Type B pancreatic cell (in vitro differentiated cells): Measurements from ENCODE around the gene DYNLL1. TPM values are rescaled to one million over a fixed set of nuclear protein-coding genes. Genes with fewer than 3 reads are reported as not detected.
"Not testable (repeated sequence)": the region's sequence is repeated elsewhere in the genome, so short reads cannot be mapped to it uniquely, and the experiment has no call there.

Experiments
- DNase-seq: peaks from one replicate; pipeline ENCODE4 v3.0.0; 2021; ENCODE audit warnings: mixed read lengths; ENCODE audit not compliant: unreplicated experiment; ENCODE audit errors: extremely low spot score
- H3K27ac Mint-ChIP-seq: 2 replicates; pipeline ENCODE4 v1.8.0; 2021; ENCODE audit warnings: mild to moderate bottlenecking, mixed read lengths
- H3K27me3 Mint-ChIP-seq: 2 replicates; pipeline ENCODE4 v1.8.0; 2021; ENCODE audit warnings: mixed read lengths
- H3K36me3 Mint-ChIP-seq: 2 replicates; pipeline ENCODE4 v1.8.0; 2021; ENCODE audit warnings: mixed read lengths
- H3K4me1 Mint-ChIP-seq: one replicate; pipeline ENCODE4 v1.8.0; 2021; ENCODE audit warnings: mixed read lengths; ENCODE audit not compliant: unreplicated experiment
- H3K4me3 Mint-ChIP-seq: 2 replicates; pipeline ENCODE4 v1.8.0; 2021; ENCODE audit warnings: mild to moderate bottlenecking, mixed read lengths
- H3K9me3 Mint-ChIP-seq: 2 replicates; pipeline ENCODE4 v1.8.0; 2021; ENCODE audit warnings: mixed read lengths
- CTCF ChIP-seq: fragments of 200-600 bp; sonication (generic); conservative IDR thresholded peaks from 2 replicates; pipeline ENCODE4 v1.5.0; 2021; ENCODE audit warnings: antibody characterized with exemption, mild to moderate bottlenecking
- long read RNA-seq: library from polyadenylated mRNA; unstranded; transcript quantifications from one replicate; pipeline ENCODE4 v2.0.0, GENCODE V29; 2020
- total RNA-seq: library from RNA; stranded (reverse); gene quantifications from 2 replicates; pipeline ENCODE4 v1.2.1, GENCODE V29; 2021; ENCODE audit warnings: low replicate concordance

DYNLL1 gene
- 403 and 451 TPM in 2 replicates for total RNA-seq
- long read RNA-seq, transcript DYNLL1-202 (3 exons, 697 nt), result minor isoform, 6 of 111 reads
- long read RNA-seq, transcript DYNLL1-201 (3 exons, 720 nt), result major isoform, 99 of 111 reads
- long read RNA-seq, partial matches to known transcripts, result 0 of 111 reads
- long read RNA-seq, other reads (novel, unspliced or antisense), result 1 of 111 reads

- Mint-ChIP-seq H3K9me3 (no peaks in the 10 kb centered on the region), H3K4me1 (peaks cover 26% of the 10 kb centered on the region), H3K4me3 (peak within 1 kb of the TSS; percentile 99), H3K36me3 (peaks cover 21% of the 10 kb centered on the region), H3K27me3 (no peaks in the 10 kb centered on the region), H3K27ac (peak within 1 kb of the TSS; percentile 83)
- peak; percentile 98 for DNase-seq
- no peak for TF ChIP-seq CTCF
These were observed at the start of gene DYNLL1 for GRCh38 chr12:120495731-120496412. Gene DYNLL1 (plus strand): TSS chr12:120496113. CDS start chr12:120496422, 309 bp downstream.

- not testable (repeated sequence) for H3K4me1 Mint-ChIP-seq, H3K9me3 Mint-ChIP-seq, DNase-seq, H3K27me3 Mint-ChIP-seq
- Mint-ChIP-seq H3K27ac (peak overlapping the region; percentile 98), H3K4me3 (peak overlapping the region; percentile 99), H3K36me3 (peaks cover 12% of the 10 kb centered on the region)
These were observed 49.1 kb upstream of the DYNLL1 start for GRCh38 chr12:120446844-120447178.

- peaks cover 12% of the 10 kb centered on the region for H3K36me3 Mint-ChIP-seq
- H3K4me1 Mint-ChIP-seq, result peaks cover 7% of the 10 kb centered on the region
- H3K4me3 Mint-ChIP-seq, result peak overlapping the region; percentile 99
- no peak for DNase-seq
- H3K9me3 Mint-ChIP-seq, result no peaks in the 10 kb centered on the region
- TF ChIP-seq CTCF, result no peak
- H3K27ac Mint-ChIP-seq, result no peak overlapping the region
- H3K27me3 Mint-ChIP-seq, result no peaks in the 10 kb centered on the region
These were observed 47.9 kb upstream of the DYNLL1 start for GRCh38 chr12:120447992-120448391.

GRCh38 chr12:120452524-120452923, 43.4 kb upstream of the DYNLL1 start:
- H3K27ac Mint-ChIP-seq, H3K4me1 Mint-ChIP-seq, H3K4me3 Mint-ChIP-seq, H3K9me3 Mint-ChIP-seq, H3K27me3 Mint-ChIP-seq, DNase-seq: not testable (repeated sequence)
- H3K36me3 Mint-ChIP-seq, result peaks cover 17% of the 10 kb centered on the region

GRCh38 chr12:120453060-120453750, 42.7 kb upstream of the DYNLL1 start:
- Mint-ChIP-seq H3K27me3 (no peaks in the 10 kb centered on the region), H3K27ac (no peak overlapping the region), H3K9me3 (no peaks in the 10 kb centered on the region), H3K36me3 (peaks cover 17% of the 10 kb centered on the region), H3K4me1 (no peaks in the 10 kb centered on the region), H3K4me3 (no peak overlapping the region)
- no peak for DNase-seq
- TF ChIP-seq CTCF, result no peak

GRCh38 chr12:120453977-120454376, 41.9 kb upstream of the DYNLL1 start:
- peak; percentile 78 for TF ChIP-seq CTCF
- Mint-ChIP-seq H3K36me3 (peaks cover 17% of the 10 kb centered on the region), H3K9me3 (no peaks in the 10 kb centered on the region), H3K27ac (no peak overlapping the region), H3K27me3 (no peaks in the 10 kb centered on the region), H3K4me3 (no peak overlapping the region), H3K4me1 (no peaks in the 10 kb centered on the region)
- DNase-seq, result no peak
